ENCODE data around the gene MFSD6L.

The MFSD6L gene

DNA sequence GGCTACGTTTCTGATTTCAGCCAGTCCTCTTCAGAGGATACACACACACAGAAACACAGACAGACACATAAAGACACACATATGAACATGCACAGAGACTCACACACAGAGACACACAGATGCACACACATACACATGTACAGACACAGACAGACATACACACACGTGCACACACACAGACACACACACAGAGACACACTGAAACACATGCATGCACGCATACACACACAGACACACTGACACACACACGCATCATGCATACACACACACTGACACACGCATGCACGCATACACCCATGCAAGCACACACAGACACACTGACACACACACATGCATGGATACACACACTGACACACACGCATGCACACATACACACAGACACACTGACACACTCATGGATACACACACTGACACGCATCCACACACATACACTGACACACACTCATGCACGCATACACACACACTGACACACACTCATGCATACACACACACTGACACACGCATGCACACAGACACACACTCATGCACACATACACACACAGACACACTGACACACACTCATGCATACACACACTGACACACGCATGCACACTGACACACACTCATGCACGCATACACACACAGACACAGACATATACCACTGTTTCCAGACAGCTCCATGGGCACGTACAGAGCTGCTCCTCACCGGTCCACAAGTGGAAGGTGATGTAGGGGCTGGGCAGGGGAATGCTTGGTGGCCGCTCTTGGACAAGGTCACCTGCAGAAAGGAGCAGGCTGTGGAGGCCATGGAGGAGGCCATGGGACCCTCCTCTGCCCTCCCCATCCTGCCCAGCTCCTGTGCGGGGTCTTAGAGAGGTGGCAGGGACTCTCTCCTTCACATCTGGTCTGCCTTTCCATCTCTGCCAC lies 30.1 kb upstream of the MFSD6L start:
- no peaks in the 10 kb centered on the region for H3K27me3 ChIP-seq
- H3K36me3 ChIP-seq = peaks cover 77% of the 10 kb centered on the region
- no peaks in the 10 kb centered on the region for H3K9me3 ChIP-seq
- TF ChIP-seq, protein P1, sequence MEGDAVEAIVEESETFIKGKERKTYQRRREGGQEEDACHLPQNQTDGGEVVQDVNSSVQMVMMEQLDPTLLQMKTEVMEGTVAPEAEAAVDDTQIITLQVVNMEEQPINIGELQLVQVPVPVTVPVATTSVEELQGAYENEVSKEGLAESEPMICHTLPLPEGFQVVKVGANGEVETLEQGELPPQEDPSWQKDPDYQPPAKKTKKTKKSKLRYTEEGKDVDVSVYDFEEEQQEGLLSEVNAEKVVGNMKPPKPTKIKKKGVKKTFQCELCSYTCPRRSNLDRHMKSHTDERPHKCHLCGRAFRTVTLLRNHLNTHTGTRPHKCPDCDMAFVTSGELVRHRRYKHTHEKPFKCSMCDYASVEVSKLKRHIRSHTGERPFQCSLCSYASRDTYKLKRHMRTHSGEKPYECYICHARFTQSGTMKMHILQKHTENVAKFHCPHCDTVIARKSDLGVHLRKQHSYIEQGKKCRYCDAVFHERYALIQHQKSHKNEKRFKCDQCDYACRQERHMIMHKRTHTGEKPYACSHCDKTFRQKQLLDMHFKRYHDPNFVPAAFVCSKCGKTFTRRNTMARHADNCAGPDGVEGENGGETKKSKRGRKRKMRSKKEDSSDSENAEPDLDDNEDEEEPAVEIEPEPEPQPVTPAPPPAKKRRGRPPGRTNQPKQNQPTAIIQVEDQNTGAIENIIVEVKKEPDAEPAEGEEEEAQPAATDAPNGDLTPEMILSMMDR (IDR thresholded peaks at IDR 0.05) = no peak
- no peaks in the 10 kb centered on the region for H3K4me1 ChIP-seq (ENCODE audit: control insufficient read depth in 1 of 2, insufficient read depth in 1 of 2, low read depth in 1 of 2, low read length in 1 of 2)
- H3K4me3 ChIP-seq (ENCODE audit: low read depth in 1 of 2, low read length in 1 of 2) = no peak overlapping the region
- no peak overlapping the region for H3K27ac ChIP-seq

DNA sequence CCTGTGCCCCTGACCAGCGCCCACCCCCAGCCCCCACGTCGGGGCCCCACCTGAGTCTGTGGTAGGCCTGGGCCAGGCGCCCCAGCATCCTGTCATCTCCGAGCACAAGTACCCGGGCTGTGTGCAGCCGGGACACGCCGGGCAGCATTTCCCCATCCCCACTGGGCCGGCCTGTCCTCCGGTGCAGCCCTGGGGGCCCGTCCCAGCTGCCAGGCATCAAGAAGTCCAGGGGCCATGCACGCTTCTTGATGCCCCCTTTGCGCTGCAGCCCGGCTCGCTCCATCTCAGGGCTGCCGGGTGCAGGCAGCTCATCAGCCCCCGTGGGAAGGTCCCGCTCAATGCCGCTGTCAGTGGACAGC lies 29.3 kb upstream of the MFSD6L start:
- TF ChIP-seq, protein P1 (IDR thresholded peaks at IDR 0.05) = no peak

DNA sequence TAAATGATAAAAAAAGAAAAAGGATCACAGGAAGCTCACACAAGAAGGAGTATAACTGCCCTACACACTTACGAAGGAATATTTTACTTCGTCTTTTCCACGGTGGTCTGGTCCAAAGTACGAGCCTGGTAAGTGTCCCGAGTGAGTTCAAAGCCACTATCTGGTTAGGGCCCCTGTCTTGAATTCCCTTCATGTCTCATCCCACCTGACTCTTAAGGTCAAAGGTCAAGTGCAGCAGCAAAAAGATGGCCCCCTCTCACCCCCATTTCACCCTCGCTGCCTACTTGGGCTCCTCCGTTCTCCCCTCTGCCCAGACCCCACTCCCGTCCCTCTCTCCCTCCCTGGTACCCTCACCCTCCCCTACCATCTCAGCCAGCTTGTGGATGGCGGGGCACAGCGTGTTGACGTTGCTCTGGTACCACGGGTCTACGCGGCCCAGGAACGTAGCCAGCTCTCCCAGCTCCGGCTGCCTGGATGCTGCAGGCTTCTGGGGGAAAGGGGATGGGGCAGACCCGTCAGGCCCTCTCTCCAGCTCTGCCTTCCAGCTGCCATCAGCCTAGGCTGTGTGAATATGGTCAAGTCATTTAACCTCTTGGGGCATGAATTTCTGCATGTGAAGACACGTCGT lies 27.8 kb upstream of the MFSD6L start:
- Histone ChIP-seq H3K4me3 (ENCODE audit: low read depth in 1 of 2, low read length in 1 of 2) (no peak overlapping the region), H3K27ac (no peak overlapping the region), H3K27me3 (no peaks in the 10 kb centered on the region), H3K9me3 (no peaks in the 10 kb centered on the region), H3K4me1 (ENCODE audit: control insufficient read depth in 1 of 2, insufficient read depth in 1 of 2, low read depth in 1 of 2, low read length in 1 of 2) (no peaks in the 10 kb centered on the region), H3K36me3 (peaks cover 78% of the 10 kb centered on the region)
- TF ChIP-seq, protein P1 (IDR thresholded peaks at IDR 0.05) = no peak

More for the DNA sequence above, 29.3 kb upstream of the MFSD6L start:
- no peaks in the 10 kb centered on the region for H3K27me3 ChIP-seq
- H3K9me3 ChIP-seq = no peaks in the 10 kb centered on the region
- H3K4me3 ChIP-seq (ENCODE audit: low read depth in 1 of 2, low read length in 1 of 2) = no peak overlapping the region
- H3K4me1 ChIP-seq (ENCODE audit: control insufficient read depth in 1 of 2, insufficient read depth in 1 of 2, low read depth in 1 of 2, low read length in 1 of 2) = no peaks in the 10 kb centered on the region
- H3K27ac ChIP-seq = no peak overlapping the region
- peaks cover 74% of the 10 kb centered on the region for H3K36me3 ChIP-seq

DNA sequence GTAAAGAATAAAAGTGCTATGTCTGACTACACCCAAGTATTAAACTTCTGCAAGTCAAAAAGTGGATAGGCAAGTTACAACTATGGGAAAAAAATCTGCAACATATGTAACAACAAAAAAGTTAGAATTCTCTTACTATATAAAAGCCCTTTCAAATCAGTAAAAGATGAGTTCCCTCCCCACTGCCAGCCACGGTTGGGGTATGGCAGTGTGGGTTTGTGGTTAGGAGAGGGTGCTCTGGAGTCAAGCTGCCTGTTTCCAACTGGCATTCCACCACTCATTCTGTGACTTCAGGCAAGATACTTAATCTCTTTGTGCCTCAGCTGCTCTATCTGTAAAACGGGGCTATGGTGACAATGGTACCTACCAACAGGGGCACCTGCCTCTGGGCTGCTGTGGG lies 26.6 kb upstream of the MFSD6L start:
- Histone ChIP-seq H3K9me3 (no peaks in the 10 kb centered on the region), H3K27me3 (no peaks in the 10 kb centered on the region), H3K27ac (no peak overlapping the region), H3K4me1 (ENCODE audit: control insufficient read depth in 1 of 2, insufficient read depth in 1 of 2, low read depth in 1 of 2, low read length in 1 of 2) (no peaks in the 10 kb centered on the region), H3K4me3 (ENCODE audit: low read depth in 1 of 2, low read length in 1 of 2) (no peak overlapping the region), H3K36me3 (peaks cover 81% of the 10 kb centered on the region)
- TF ChIP-seq, protein P1 (IDR thresholded peaks at IDR 0.05) = no peak

DNA sequence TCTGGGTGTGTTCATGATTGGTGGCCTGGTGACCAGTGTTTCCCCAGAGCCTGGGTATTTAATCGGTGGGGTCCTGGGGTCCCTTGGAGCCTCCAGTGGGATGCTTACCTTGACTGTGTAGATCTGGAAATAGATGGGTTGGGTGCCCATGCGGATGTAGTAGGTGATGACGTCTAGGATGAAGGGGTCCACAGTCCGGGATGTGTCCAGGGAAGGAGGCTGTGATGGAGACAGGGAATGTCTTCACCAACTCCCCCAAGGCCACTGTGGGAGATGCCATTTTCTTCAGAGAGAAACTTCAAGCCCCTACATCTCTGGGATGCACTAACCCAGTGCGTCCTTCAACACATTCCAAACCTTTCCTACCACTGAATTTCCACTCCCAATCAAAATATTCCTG lies 24.1 kb upstream of the MFSD6L start:
- H3K36me3 ChIP-seq = peaks cover 75% of the 10 kb centered on the region
- no peaks in the 10 kb centered on the region for H3K27me3 ChIP-seq
- H3K27ac ChIP-seq = no peak overlapping the region
- no peak overlapping the region for H3K4me3 ChIP-seq (ENCODE audit: low read depth in 1 of 2, low read length in 1 of 2)
- H3K9me3 ChIP-seq = no peaks in the 10 kb centered on the region
- H3K4me1 ChIP-seq (ENCODE audit: control insufficient read depth in 1 of 2, insufficient read depth in 1 of 2, low read depth in 1 of 2, low read length in 1 of 2) = no peaks in the 10 kb centered on the region
- TF ChIP-seq, protein P1 (IDR thresholded peaks at IDR 0.05) = no peak
